Chondrocyte (in vitro differentiated cells): Measurements from ENCODE around the gene AP1S1. TPM values are rescaled to one million over a fixed set of nuclear protein-coding genes. Genes with fewer than 3 reads are reported as not detected.

Source experiments
- DNase-seq: peaks from one replicate; pipeline ENCODE4 v3.0.0; 2021; ENCODE audit warnings: mixed read lengths, low spot score
- H3K27ac Mint-ChIP-seq: one replicate; pipeline ENCODE4 v1.8.0; 2021; ENCODE audit warnings: mild to moderate bottlenecking, moderate library complexity, mixed read lengths; ENCODE audit not compliant: unreplicated experiment
- H3K27me3 Mint-ChIP-seq: 2 replicates; pipeline ENCODE4 v1.8.0; 2021; ENCODE audit warnings: low read depth, mixed read lengths
- H3K36me3 Mint-ChIP-seq: 2 replicates; pipeline ENCODE4 v1.8.0; 2021; ENCODE audit warnings: low read depth, mixed read lengths
- H3K4me1 Mint-ChIP-seq: 2 replicates; pipeline ENCODE4 v1.8.0; 2021; ENCODE audit warnings: low read depth, mild to moderate bottlenecking, mixed read lengths
- H3K4me3 Mint-ChIP-seq: one replicate; pipeline ENCODE4 v1.8.0; 2021; ENCODE audit warnings: mild to moderate bottlenecking, moderate library complexity, mixed read lengths; ENCODE audit not compliant: unreplicated experiment
- H3K9me3 Mint-ChIP-seq: 2 replicates; pipeline ENCODE4 v1.8.0; 2021; ENCODE audit warnings: low read depth, mixed read lengths
- CTCF ChIP-seq: fragments of 200-600 bp; sonication (generic); IDR thresholded peaks from 2 replicates; pipeline ENCODE4 v1.5.0; 2021; ENCODE audit warnings: antibody characterized with exemption, mild to moderate bottlenecking, moderate library complexity
- total RNA-seq: library from RNA; stranded (reverse); gene quantifications from 3 replicates; pipeline ENCODE4 v1.2.1, GENCODE V29; 2021

AP1S1 gene
- total RNA-seq, 1 donor from 2014 or later, result 60.4 TPM

- no peak for DNase-seq
- Mint-ChIP-seq H3K4me1 (peaks cover 12% of the 10 kb centered on the region), H3K4me3 (peak overlapping the region; percentile 55), H3K9me3 (no peaks in the 10 kb centered on the region), H3K36me3 (no peaks in the 10 kb centered on the region), H3K27me3 (peaks cover 52% of the 10 kb centered on the region), H3K27ac (peak overlapping the region; percentile 63)
- no peak for TF ChIP-seq CTCF
These were observed 24.8 kb downstream of the AP1S1 start for GRCh38 chr7:101179117-101179516.

GRCh38 chr7:101179713-101180112, 25.4 kb downstream of the AP1S1 start:
- no peaks in the 10 kb centered on the region for H3K9me3 Mint-ChIP-seq
- peaks cover 46% of the 10 kb centered on the region for H3K27me3 Mint-ChIP-seq
- H3K36me3 Mint-ChIP-seq, result no peaks in the 10 kb centered on the region
- H3K4me3 Mint-ChIP-seq, result no peak overlapping the region
- no peak overlapping the region for H3K27ac Mint-ChIP-seq
- peaks cover 11% of the 10 kb centered on the region for H3K4me1 Mint-ChIP-seq
- no peak for DNase-seq
- no peak for TF ChIP-seq CTCF

GRCh38 chr7:101180130-101180755, 26.0 kb downstream of the AP1S1 start, which contains the start of gene NAT16:
Gene NAT16, minus strand, starts transcription at chr7:101180293. Its CDS starts 5,486 bp downstream, at chr7:101174807.
- no peak for TF ChIP-seq CTCF
- Mint-ChIP-seq H3K27ac (peak within 1 kb of the TSS; percentile 63), H3K27me3 (peaks cover 43% of the 10 kb centered on the region), H3K36me3 (no peaks in the 10 kb centered on the region), H3K9me3 (no peaks in the 10 kb centered on the region), H3K4me1 (peaks cover 15% of the 10 kb centered on the region), H3K4me3 (peak within 1 kb of the TSS; percentile 55)
- no peak for DNase-seq

- no peak for DNase-seq
- H3K9me3 Mint-ChIP-seq, result no peaks in the 10 kb centered on the region
- peaks cover 10% of the 10 kb centered on the region for H3K4me1 Mint-ChIP-seq
- peaks cover 6% of the 10 kb centered on the region for H3K27me3 Mint-ChIP-seq
- no peak overlapping the region for H3K4me3 Mint-ChIP-seq
- TF ChIP-seq CTCF, result no peak
- no peaks in the 10 kb centered on the region for H3K36me3 Mint-ChIP-seq
- H3K27ac Mint-ChIP-seq, result no peak overlapping the region
These were observed 31.1 kb downstream of the AP1S1 start for GRCh38 chr7:101185258-101185839.

GRCh38 chr7:101186194-101186593, 31.9 kb downstream of the AP1S1 start:
- H3K4me3 Mint-ChIP-seq, result no peak overlapping the region
- no peak overlapping the region for H3K27ac Mint-ChIP-seq
- DNase-seq, result no peak
- TF ChIP-seq CTCF, result no peak
- H3K9me3 Mint-ChIP-seq, result no peaks in the 10 kb centered on the region
- peaks cover 6% of the 10 kb centered on the region for H3K4me1 Mint-ChIP-seq
- H3K27me3 Mint-ChIP-seq, result no peaks in the 10 kb centered on the region
- no peaks in the 10 kb centered on the region for H3K36me3 Mint-ChIP-seq
